GM23338 (cell line): ENCODE measurements around the gene EEF1G. TPM values are rescaled to one million over a fixed set of nuclear protein-coding genes. Genes with fewer than 3 reads are reported as not detected.

Experiments
- ATAC-seq: fragments of 200-7000 bp; cut with Tn5 transposase; 3 replicates; pipeline ENCODE4 v1.9.1; 2020
- DNase-seq: peaks from one replicate; pipeline ENCODE4 v3.0.0-alpha.2; 2015; ENCODE audit warnings: low spot score
- H2AFZ ChIP-seq: fragments of 200-600 bp; sonication (generic); 2 replicates; pipeline ENCODE4 v1.8.0; 2016; ENCODE audit warnings: antibody characterized with exemption, mild to moderate bottlenecking, moderate library complexity
- H3F3A ChIP-seq: fragments of 200-600 bp; sonication (generic); replicated peaks from 2 replicates; pipeline ENCODE4 v1.8.0; 2017; ENCODE audit warnings: antibody characterized with exemption, mixed run types, low read depth
- H3K27ac ChIP-seq: fragments of 200-600 bp; sonication (generic); 2 replicates; pipeline ENCODE4 v1.6.1; 2016; ENCODE audit warnings: low read depth
- H3K27me3 ChIP-seq: fragments of 200-600 bp; sonication (generic); 2 replicates; pipeline ENCODE4 v1.8.0; 2016; ENCODE audit warnings: mild to moderate bottlenecking, mixed run types, moderate library complexity; ENCODE audit not compliant: insufficient read depth
- H3K36me3 ChIP-seq: fragments of 200-600 bp; sonication (generic); 2 replicates; pipeline ENCODE4 v1.8.0; 2016; ENCODE audit warnings: mild to moderate bottlenecking; ENCODE audit not compliant: insufficient read depth
- H3K4me1 ChIP-seq: fragments of 200-600 bp; sonication (generic); 2 replicates; pipeline ENCODE4 v1.8.0; 2016; ENCODE audit warnings: mild to moderate bottlenecking, moderate library complexity; ENCODE audit not compliant: insufficient read depth
- H3K4me2 ChIP-seq: fragments of 200-600 bp; sonication (generic); 2 replicates; pipeline ENCODE4 v1.7.1; 2017; ENCODE audit warnings: mixed run types
- H3K4me3 ChIP-seq: fragments of 200-600 bp; sonication (generic); 2 replicates; pipeline ENCODE4 v1.6.1; 2016; ENCODE audit warnings: mixed run types
- H3K79me2 ChIP-seq: fragments of 200-600 bp; sonication (generic); replicated peaks from 2 replicates; pipeline ENCODE4 v1.8.0; 2017; ENCODE audit warnings: mild to moderate bottlenecking; ENCODE audit not compliant: insufficient read depth
- H3K9me2 ChIP-seq: fragments of 200-600 bp; sonication (generic); 2 replicates; pipeline ENCODE4 v1.8.0; 2017; ENCODE audit not compliant: insufficient read depth
- H4K20me1 ChIP-seq: fragments of 200-600 bp; sonication (generic); replicated peaks from 2 replicates; pipeline ENCODE4 v1.8.0; 2017; ENCODE audit warnings: mild to moderate bottlenecking; ENCODE audit not compliant: insufficient read depth
- H3K27ac Mint-ChIP-seq: 2 replicates; pipeline ENCODE4 v1.8.0; 2020; ENCODE audit warnings: inconsistent platforms, mild to moderate bottlenecking, moderate library complexity, mixed read lengths
- H3K27me3 Mint-ChIP-seq: 3 replicates; pipeline ENCODE4 v1.8.0; 2022; ENCODE audit warnings: low read depth, mild to moderate bottlenecking, moderate library complexity, mixed read lengths, inconsistent platforms; ENCODE audit not compliant: insufficient read depth, poor library complexity
- H3K36me3 Mint-ChIP-seq: 3 replicates; pipeline ENCODE4 v1.8.0; 2021; ENCODE audit warnings: low read depth, mild to moderate bottlenecking, inconsistent platforms, moderate library complexity, mixed read lengths
- H3K4me1 Mint-ChIP-seq: 3 replicates; pipeline ENCODE4 v1.8.0; 2020; ENCODE audit warnings: mild to moderate bottlenecking, inconsistent platforms, mixed read lengths
- H3K4me3 Mint-ChIP-seq: 3 replicates; pipeline ENCODE4 v1.8.0; 2021; ENCODE audit warnings: moderate library complexity, mild to moderate bottlenecking, inconsistent platforms, mixed read lengths
- H3K9me3 Mint-ChIP-seq: 3 replicates; pipeline ENCODE4 v1.8.0; 2020; ENCODE audit warnings: moderate library complexity, mild to moderate bottlenecking, inconsistent platforms, mixed read lengths
- CREB1 ChIP-seq: fragments of 250-450 bp; sonication (Bioruptor Pico); IDR thresholded peaks from 2 replicates; pipeline ENCODE4 v1.5.0; 2020; ENCODE audit warnings: low read depth, mild to moderate bottlenecking, moderate library complexity
- EZH2 ChIP-seq: fragments of 200-600 bp; sonication (generic); IDR thresholded peaks from one replicate; pipeline ENCODE4 v1.8.0; 2017; ENCODE audit warnings: antibody characterized with exemption, mild to moderate bottlenecking, low read depth; ENCODE audit not compliant: unreplicated experiment
- EZH2phosphoT487 ChIP-seq: fragments of 200-600 bp; sonication (generic); IDR thresholded peaks from one replicate; pipeline ENCODE4 v1.8.1; 2018; ENCODE audit warnings: antibody characterized with exemption; ENCODE audit not compliant: unreplicated experiment
- JUNB ChIP-seq: IDR thresholded peaks from one replicate; pipeline ENCODE4 v1.6.1; 2016; ENCODE audit warnings: antibody characterized with exemption; ENCODE audit not compliant: unreplicated experiment
- NANOG ChIP-seq: IDR thresholded peaks from 2 replicates; pipeline ENCODE4 v1.6.1; 2016; ENCODE audit warnings: antibody characterized with exemption, borderline replicate concordance
- POLR2AphosphoS5 ChIP-seq: IDR thresholded peaks from 2 replicates; pipeline ENCODE4 v1.6.1; 2016; ENCODE audit warnings: antibody characterized with exemption, low read depth
- STAT1 ChIP-seq: IDR thresholded peaks from one replicate; pipeline ENCODE4 v1.6.1; 2016; ENCODE audit warnings: antibody characterized with exemption; ENCODE audit not compliant: unreplicated experiment
- ZNF114 ChIP-seq: fragments of 250-450 bp; sonication (Bioruptor Pico); IDR thresholded peaks from 2 replicates; pipeline ENCODE4 v1.5.0; 2020; ENCODE audit warnings: mild to moderate bottlenecking, moderate library complexity
- ZNF331 ChIP-seq: fragments of 250-450 bp; sonication (Bioruptor Pico); IDR thresholded peaks from 2 replicates; pipeline ENCODE4 v1.5.0; 2020; ENCODE audit warnings: low read depth, mild to moderate bottlenecking, moderate library complexity
- polyA plus RNA-seq: library from polyadenylated mRNA; unstranded; fragments of >200 nt; fragmentation: Nextera tagmentation; extraction: Ambion mirVana; gene quantifications from 2 replicates; pipeline ENCODE4 v1.2.1, GENCODE V29; 2016
- total RNA-seq: library from RNA; depleted of rRNA; stranded (reverse); fragments of >200 nt; shearing (Covaris generic); gene quantifications from 2 replicates; pipeline ENCODE4 v1.2.3, GENCODE V29; 2014
- TF ChIP-seq, protein P1 (sequence below): IDR thresholded peaks from one replicate; pipeline ENCODE4 v1.6.1; 2018; ENCODE audit warnings: antibody characterized with exemption; ENCODE audit not compliant: unreplicated experiment
- TF ChIP-seq, protein P2 (sequence below), 2 experiments: fragments of 200-600 bp in 1 of 2; sonication (generic) in 1 of 2; conservative IDR thresholded peaks; 2 replicates each; pipeline versions ENCODE4 v1.5.1 to v1.6.1; 2016 to 2017; ENCODE audit warnings: antibody characterized with exemption in 2 of 2, low read depth in 2 of 2, mild to moderate bottlenecking in 2 of 2, moderate library complexity in 1 of 2
- TF ChIP-seq, protein P3 (sequence below): fragments of 250-450 bp; sonication (Bioruptor Pico); IDR thresholded peaks from 2 replicates; pipeline ENCODE4 v1.5.0; 2020; ENCODE audit warnings: mild to moderate bottlenecking, moderate library complexity
- TF ChIP-seq, protein P4 (sequence below): IDR thresholded peaks from 2 replicates; pipeline ENCODE4 v1.6.1; 2016; ENCODE audit warnings: antibody characterized with exemption

The EEF1G gene
- total and polyA plus RNA-seq, 2 experiments from 2014 or later = 696 to 1,316 TPM

DNA sequence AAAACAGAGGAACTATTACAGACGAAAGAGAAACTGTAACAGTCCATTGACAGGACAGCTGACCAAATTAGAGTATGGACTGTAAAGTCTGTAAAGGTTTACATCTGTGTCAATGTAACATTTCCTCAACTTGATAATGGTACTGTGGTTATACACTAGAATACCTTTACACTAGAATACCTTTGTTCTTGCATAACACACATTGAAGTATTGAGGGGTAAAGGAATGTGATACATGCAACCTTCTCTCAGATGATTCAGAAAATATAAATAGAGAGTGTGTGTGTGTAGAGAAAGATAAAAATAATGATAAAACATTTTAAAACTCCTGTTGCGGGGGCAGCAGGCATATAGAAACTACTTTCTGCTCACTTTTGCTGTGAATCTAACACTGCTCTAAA is 5.6 kb upstream of the EEF1G start:
- Histone ChIP-seq H3K4me2 (no peak overlapping the region), H3K4me1 (peaks cover 8% of the 10 kb centered on the region; the same call in 1 of the 2 replicates), H3K36me3 (peaks cover 3% of the 10 kb centered on the region), H4K20me1 (no peaks in the 10 kb centered on the region; the same call in 1 of the 2 replicates), H3K79me2 (peaks cover 9% of the 10 kb centered on the region; the same call in 1 of the 2 replicates), H3F3A (peaks cover 12% of the 10 kb centered on the region; the same call in 1 of the 2 replicates), H3K9me2 (no peaks in the 10 kb centered on the region), H3K27me3 (no peaks in the 10 kb centered on the region), H2AFZ (no peak overlapping the region), H3K27ac (no peak overlapping the region), H3K4me3 (no peak overlapping the region)
- H3K27ac Mint-ChIP-seq = no peak overlapping the region
- H3K4me3 Mint-ChIP-seq = no peak overlapping the region
- no peak for DNase-seq
- peaks cover 9% of the 10 kb centered on the region for H3K4me1 Mint-ChIP-seq
- ATAC-seq = no peak
- TF ChIP-seq, protein P1, sequence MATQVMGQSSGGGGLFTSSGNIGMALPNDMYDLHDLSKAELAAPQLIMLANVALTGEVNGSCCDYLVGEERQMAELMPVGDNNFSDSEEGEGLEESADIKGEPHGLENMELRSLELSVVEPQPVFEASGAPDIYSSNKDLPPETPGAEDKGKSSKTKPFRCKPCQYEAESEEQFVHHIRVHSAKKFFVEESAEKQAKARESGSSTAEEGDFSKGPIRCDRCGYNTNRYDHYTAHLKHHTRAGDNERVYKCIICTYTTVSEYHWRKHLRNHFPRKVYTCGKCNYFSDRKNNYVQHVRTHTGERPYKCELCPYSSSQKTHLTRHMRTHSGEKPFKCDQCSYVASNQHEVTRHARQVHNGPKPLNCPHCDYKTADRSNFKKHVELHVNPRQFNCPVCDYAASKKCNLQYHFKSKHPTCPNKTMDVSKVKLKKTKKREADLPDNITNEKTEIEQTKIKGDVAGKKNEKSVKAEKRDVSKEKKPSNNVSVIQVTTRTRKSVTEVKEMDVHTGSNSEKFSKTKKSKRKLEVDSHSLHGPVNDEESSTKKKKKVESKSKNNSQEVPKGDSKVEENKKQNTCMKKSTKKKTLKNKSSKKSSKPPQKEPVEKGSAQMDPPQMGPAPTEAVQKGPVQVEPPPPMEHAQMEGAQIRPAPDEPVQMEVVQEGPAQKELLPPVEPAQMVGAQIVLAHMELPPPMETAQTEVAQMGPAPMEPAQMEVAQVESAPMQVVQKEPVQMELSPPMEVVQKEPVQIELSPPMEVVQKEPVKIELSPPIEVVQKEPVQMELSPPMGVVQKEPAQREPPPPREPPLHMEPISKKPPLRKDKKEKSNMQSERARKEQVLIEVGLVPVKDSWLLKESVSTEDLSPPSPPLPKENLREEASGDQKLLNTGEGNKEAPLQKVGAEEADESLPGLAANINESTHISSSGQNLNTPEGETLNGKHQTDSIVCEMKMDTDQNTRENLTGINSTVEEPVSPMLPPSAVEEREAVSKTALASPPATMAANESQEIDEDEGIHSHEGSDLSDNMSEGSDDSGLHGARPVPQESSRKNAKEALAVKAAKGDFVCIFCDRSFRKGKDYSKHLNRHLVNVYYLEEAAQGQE = no peak
- TF ChIP-seq POLR2AphosphoS5 (no peak), JUNB (no peak), ZNF331 (no peak), EZH2 (no peak), ZNF114 (CRISPR knock-in tag) (no peak), EZH2phosphoT487 (no peak), STAT1 (no peak), NANOG (no peak), CREB1 (CRISPR knock-in tag) (no peak)
- TF ChIP-seq, protein P2, sequence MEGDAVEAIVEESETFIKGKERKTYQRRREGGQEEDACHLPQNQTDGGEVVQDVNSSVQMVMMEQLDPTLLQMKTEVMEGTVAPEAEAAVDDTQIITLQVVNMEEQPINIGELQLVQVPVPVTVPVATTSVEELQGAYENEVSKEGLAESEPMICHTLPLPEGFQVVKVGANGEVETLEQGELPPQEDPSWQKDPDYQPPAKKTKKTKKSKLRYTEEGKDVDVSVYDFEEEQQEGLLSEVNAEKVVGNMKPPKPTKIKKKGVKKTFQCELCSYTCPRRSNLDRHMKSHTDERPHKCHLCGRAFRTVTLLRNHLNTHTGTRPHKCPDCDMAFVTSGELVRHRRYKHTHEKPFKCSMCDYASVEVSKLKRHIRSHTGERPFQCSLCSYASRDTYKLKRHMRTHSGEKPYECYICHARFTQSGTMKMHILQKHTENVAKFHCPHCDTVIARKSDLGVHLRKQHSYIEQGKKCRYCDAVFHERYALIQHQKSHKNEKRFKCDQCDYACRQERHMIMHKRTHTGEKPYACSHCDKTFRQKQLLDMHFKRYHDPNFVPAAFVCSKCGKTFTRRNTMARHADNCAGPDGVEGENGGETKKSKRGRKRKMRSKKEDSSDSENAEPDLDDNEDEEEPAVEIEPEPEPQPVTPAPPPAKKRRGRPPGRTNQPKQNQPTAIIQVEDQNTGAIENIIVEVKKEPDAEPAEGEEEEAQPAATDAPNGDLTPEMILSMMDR (conservative IDR thresholded peaks at IDR 0.05; ENCODE audit: low read depth in 2 of 2) = no peak
- TF ChIP-seq, protein P3, sequence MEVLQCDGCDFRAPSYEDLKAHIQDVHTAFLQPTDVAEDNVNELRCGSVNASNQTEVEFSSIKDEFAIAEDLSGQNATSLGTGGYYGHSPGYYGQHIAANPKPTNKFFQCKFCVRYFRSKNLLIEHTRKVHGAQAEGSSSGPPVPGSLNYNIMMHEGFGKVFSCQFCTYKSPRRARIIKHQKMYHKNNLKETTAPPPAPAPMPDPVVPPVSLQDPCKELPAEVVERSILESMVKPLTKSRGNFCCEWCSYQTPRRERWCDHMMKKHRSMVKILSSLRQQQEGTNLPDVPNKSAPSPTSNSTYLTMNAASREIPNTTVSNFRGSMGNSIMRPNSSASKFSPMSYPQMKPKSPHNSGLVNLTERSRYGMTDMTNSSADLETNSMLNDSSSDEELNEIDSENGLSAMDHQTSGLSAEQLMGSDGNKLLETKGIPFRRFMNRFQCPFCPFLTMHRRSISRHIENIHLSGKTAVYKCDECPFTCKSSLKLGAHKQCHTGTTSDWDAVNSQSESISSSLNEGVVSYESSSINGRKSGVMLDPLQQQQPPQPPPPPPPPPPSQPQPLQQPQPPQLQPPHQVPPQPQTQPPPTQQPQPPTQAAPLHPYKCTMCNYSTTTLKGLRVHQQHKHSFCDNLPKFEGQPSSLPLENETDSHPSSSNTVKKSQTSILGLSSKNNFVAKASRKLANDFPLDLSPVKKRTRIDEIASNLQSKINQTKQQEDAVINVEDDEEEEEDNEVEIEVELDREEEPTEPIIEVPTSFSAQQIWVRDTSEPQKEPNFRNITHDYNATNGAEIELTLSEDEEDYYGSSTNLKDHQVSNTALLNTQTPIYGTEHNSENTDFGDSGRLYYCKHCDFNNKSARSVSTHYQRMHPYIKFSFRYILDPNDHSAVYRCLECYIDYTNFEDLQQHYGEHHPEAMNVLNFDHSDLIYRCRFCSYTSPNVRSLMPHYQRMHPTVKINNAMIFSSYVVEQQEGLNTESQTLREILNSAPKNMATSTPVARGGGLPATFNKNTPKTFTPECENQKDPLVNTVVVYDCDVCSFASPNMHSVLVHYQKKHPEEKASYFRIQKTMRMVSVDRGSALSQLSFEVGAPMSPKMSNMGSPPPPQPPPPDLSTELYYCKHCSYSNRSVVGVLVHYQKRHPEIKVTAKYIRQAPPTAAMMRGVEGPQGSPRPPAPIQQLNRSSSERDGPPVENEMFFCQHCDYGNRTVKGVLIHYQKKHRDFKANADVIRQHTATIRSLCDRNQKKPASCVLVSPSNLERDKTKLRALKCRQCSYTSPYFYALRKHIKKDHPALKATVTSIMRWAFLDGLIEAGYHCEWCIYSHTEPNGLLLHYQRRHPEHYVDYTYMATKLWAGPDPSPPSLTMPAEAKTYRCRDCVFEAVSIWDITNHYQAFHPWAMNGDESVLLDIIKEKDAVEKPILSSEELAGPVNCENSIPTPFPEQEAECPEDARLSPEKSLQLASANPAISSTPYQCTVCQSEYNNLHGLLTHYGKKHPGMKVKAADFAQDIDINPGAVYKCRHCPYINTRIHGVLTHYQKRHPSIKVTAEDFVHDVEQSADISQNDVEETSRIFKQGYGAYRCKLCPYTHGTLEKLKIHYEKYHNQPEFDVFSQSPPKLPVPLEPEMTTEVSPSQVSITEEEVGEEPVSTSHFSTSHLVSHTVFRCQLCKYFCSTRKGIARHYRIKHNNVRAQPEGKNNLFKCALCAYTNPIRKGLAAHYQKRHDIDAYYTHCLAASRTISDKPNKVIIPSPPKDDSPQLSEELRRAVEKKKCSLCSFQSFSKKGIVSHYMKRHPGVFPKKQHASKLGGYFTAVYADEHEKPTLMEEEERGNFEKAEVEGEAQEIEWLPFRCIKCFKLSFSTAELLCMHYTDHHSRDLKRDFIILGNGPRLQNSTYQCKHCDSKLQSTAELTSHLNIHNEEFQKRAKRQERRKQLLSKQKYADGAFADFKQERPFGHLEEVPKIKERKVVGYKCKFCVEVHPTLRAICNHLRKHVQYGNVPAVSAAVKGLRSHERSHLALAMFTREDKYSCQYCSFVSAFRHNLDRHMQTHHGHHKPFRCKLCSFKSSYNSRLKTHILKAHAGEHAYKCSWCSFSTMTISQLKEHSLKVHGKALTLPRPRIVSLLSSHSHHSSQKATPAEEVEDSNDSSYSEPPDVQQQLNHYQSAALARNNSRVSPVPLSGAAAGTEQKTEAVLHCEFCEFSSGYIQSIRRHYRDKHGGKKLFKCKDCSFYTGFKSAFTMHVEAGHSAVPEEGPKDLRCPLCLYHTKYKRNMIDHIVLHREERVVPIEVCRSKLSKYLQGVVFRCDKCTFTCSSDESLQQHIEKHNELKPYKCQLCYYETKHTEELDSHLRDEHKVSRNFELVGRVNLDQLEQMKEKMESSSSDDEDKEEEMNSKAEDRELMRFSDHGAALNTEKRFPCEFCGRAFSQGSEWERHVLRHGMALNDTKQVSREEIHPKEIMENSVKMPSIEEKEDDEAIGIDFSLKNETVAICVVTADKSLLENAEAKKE = no peak
- TF ChIP-seq, protein P4, sequence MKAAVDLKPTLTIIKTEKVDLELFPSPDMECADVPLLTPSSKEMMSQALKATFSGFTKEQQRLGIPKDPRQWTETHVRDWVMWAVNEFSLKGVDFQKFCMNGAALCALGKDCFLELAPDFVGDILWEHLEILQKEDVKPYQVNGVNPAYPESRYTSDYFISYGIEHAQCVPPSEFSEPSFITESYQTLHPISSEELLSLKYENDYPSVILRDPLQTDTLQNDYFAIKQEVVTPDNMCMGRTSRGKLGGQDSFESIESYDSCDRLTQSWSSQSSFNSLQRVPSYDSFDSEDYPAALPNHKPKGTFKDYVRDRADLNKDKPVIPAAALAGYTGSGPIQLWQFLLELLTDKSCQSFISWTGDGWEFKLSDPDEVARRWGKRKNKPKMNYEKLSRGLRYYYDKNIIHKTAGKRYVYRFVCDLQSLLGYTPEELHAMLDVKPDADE = no peak
- H3K27me3 Mint-ChIP-seq = peaks cover 9% of the 10 kb centered on the region
- H3K36me3 Mint-ChIP-seq = peaks cover 51% of the 10 kb centered on the region
- H3K9me3 Mint-ChIP-seq = no peaks in the 10 kb centered on the region
